Mesothelial cell of epicardium (in vitro differentiated cells): ENCODE measurements around the gene MKRN2OS. TPM values are rescaled to one million over a fixed set of nuclear protein-coding genes. Genes with fewer than 3 reads are reported as not detected.

Experiments
- DNase-seq, 2 experiments: peaks; one replicate each; pipeline ENCODE4 v3.0.0; 2021; ENCODE audit warnings: low spot score in 2 of 2; ENCODE audit not compliant: unreplicated experiment in 2 of 2
- H3K27ac Mint-ChIP-seq: 2 replicates; pipeline ENCODE4 v1.8.0; 2021; ENCODE audit warnings: mixed read lengths
- H3K27me3 Mint-ChIP-seq: 2 replicates; pipeline ENCODE4 v1.8.0; 2021; ENCODE audit warnings: low read depth, mixed read lengths
- H3K36me3 Mint-ChIP-seq: 2 replicates; pipeline ENCODE4 v1.8.0; 2021; ENCODE audit warnings: mixed read lengths
- H3K4me1 Mint-ChIP-seq: 2 replicates; pipeline ENCODE4 v1.8.0; 2021; ENCODE audit warnings: mixed read lengths
- H3K4me3 Mint-ChIP-seq: 2 replicates; pipeline ENCODE4 v1.8.0; 2021; ENCODE audit warnings: mild to moderate bottlenecking, moderate library complexity, mixed read lengths
- H3K9me3 Mint-ChIP-seq: 2 replicates; pipeline ENCODE4 v1.8.0; 2021; ENCODE audit warnings: mixed read lengths
- CTCF ChIP-seq: fragments of 200-600 bp; sonication (generic); IDR thresholded peaks from one replicate; pipeline ENCODE4 v1.5.0; 2021; ENCODE audit warnings: antibody characterized with exemption; ENCODE audit not compliant: unreplicated experiment
- total RNA-seq: library from RNA; stranded (reverse); gene quantifications from 3 replicates; pipeline ENCODE4 v1.2.1, GENCODE V29; 2021

The MKRN2OS gene, protein sequence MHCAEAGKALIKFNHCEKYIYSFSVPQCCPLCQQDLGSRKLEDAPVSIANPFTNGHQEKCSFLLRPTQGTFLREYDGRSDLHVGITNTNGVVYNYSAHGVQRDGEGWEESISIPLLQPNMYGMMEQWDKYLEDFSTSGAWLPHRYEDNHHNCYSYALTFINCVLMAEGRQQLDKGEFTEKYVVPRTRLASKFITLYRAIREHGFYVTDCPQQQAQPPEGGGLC
- total RNA-seq = 0.25 to 0.29 TPM (median 0.29 TPM) in 3 replicates

- H3K27ac Mint-ChIP-seq = no peak within 1 kb of the TSS
- peaks cover 8% of the 10 kb centered on the region for H3K4me1 Mint-ChIP-seq
- TF ChIP-seq CTCF = no peak
- no peaks in the 10 kb centered on the region for H3K9me3 Mint-ChIP-seq
- H3K4me3 Mint-ChIP-seq = peak within 1 kb of the TSS; percentile 45
- peaks cover 8% of the 10 kb centered on the region for H3K27me3 Mint-ChIP-seq
- DNase-seq = no peak
- H3K36me3 Mint-ChIP-seq = no peaks in the 10 kb centered on the region
These were observed at the start of gene MKRN2OS for GRCh38 chr3:12545473-12545791. Gene MKRN2OS (minus strand): TSS chr3:12545499. CDS start chr3:12545464, 35 bp downstream.

DNA sequence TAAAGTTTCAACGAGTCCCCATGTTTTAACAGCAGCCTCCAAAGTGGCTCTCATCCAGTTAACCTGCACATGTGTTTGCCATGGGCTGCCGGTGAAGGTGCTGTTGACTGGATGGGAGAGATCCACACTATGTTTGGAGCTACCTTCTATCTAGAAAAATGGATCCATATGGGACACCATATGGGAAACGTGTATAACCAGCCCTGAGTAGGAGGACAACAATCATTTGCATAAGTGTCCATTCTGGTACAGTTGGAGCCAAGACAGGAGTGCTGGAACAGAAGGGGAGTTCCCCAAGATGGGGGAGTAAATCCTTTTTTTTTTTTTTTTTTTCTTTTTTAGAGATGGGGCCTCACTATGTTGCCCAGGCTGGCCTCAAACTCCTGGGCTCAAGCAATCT lies 48.2 kb upstream of the MKRN2OS start:
- peaks cover 55% of the 10 kb centered on the region for H3K36me3 Mint-ChIP-seq
- H3K27me3 Mint-ChIP-seq = no peaks in the 10 kb centered on the region
- no peak overlapping the region for H3K4me3 Mint-ChIP-seq
- no peaks in the 10 kb centered on the region for H3K4me1 Mint-ChIP-seq
- no peak overlapping the region for H3K27ac Mint-ChIP-seq
- H3K9me3 Mint-ChIP-seq = no peaks in the 10 kb centered on the region
- no peak for DNase-seq
- TF ChIP-seq CTCF = no peak

- DNase-seq = no peak
- peaks cover 56% of the 10 kb centered on the region for H3K36me3 Mint-ChIP-seq
- no peaks in the 10 kb centered on the region for H3K4me1 Mint-ChIP-seq
- no peaks in the 10 kb centered on the region for H3K9me3 Mint-ChIP-seq
- H3K27ac Mint-ChIP-seq = no peak overlapping the region
- no peak overlapping the region for H3K4me3 Mint-ChIP-seq
- no peak for TF ChIP-seq CTCF
- no peaks in the 10 kb centered on the region for H3K27me3 Mint-ChIP-seq
These were observed 46.9 kb upstream of the MKRN2OS start for GRCh38 chr3:12591997-12592715.

GRCh38 chr3:12591456-12591855 lies 46.2 kb upstream of the MKRN2OS start:
- TF ChIP-seq CTCF = no peak
- Mint-ChIP-seq H3K4me3 (no peak overlapping the region), H3K27ac (no peak overlapping the region), H3K4me1 (no peaks in the 10 kb centered on the region), H3K9me3 (no peaks in the 10 kb centered on the region), H3K27me3 (no peaks in the 10 kb centered on the region), H3K36me3 (peaks cover 51% of the 10 kb centered on the region)
- DNase-seq = no peak

- no peak for DNase-seq
- H3K36me3 Mint-ChIP-seq = peaks cover 42% of the 10 kb centered on the region
These were observed 44.8 kb upstream of the MKRN2OS start for GRCh38 chr3:12590096-12590495.

More at GRCh38 chr3:12590096-12590495, 44.8 kb upstream of the MKRN2OS start:
- no peak overlapping the region for H3K27ac Mint-ChIP-seq
- peaks cover 10% of the 10 kb centered on the region for H3K4me1 Mint-ChIP-seq
- no peaks in the 10 kb centered on the region for H3K27me3 Mint-ChIP-seq
- TF ChIP-seq CTCF = no peak
- no peaks in the 10 kb centered on the region for H3K9me3 Mint-ChIP-seq
- no peak overlapping the region for H3K4me3 Mint-ChIP-seq
